ENCODE results near the gene TMEM41A.

GRCh38 chr3:185534511-185534910 lies 35.7 kb upstream of the TMEM41A start:
- TF ChIP-seq CTCF (conservative IDR thresholded peaks at IDR 0.05; ENCODE audit: low read depth in 2 of 2) (no peak), POLR2AphosphoS5 (IDR thresholded peaks at IDR 0.05; ENCODE audit: low read depth) (no peak), EZH2 (IDR thresholded peaks at IDR 0.05; ENCODE audit: low read depth, unreplicated experiment) (no peak), JUNB (IDR thresholded peaks at IDR 0.05; ENCODE audit: unreplicated experiment) (no peak), CREB1 (CRISPR knock-in tag; IDR thresholded peaks at IDR 0.05; ENCODE audit: low read depth) (no peak), ETS1 (IDR thresholded peaks at IDR 0.05) (no peak), EZH2phosphoT487 (IDR thresholded peaks at IDR 0.05; ENCODE audit: unreplicated experiment) (no peak), ZNF331 (CRISPR knock-in tag; IDR thresholded peaks at IDR 0.05; ENCODE audit: low read depth) (no peak), REST (IDR thresholded peaks at IDR 0.05; ENCODE audit: unreplicated experiment) (no peak)
